ENCODE measurements around the gene TLR1.
"Not testable (repeated sequence)": the region's sequence is repeated elsewhere in the genome, so short reads cannot be mapped to it uniquely, and the experiment has no call there.

TLR1 gene

GRCh38 chr4:38804654-38805295 is at the start of gene TLR1:
Gene TLR1, minus strand, starts transcription at chr4:38804791. Its CDS starts 5,960 bp downstream, at chr4:38798831.
- no peak for DNase-seq

GRCh38 chr4:38846015-38846414 is 41.4 kb upstream of the TLR1 start:
- DNase-seq, result no peak

GRCh38 chr4:38842994-38843393 is 38.4 kb upstream of the TLR1 start:
- DNase-seq, result no peak

GRCh38 chr4:38837849-38838248 is 33.3 kb upstream of the TLR1 start:
- DNase-seq, result no peak

- no peak for DNase-seq
Measured at GRCh38 chr4:38837334-38837733, 32.7 kb upstream of the TLR1 start.

GRCh38 chr4:38834570-38834969 is 30.0 kb upstream of the TLR1 start:
- no peak for DNase-seq

- no peak for DNase-seq
Measured at GRCh38 chr4:38832624-38833528, 28.3 kb upstream of the TLR1 start.

- no peak for DNase-seq
Measured at GRCh38 chr4:38832206-38832605, 27.6 kb upstream of the TLR1 start.

GRCh38 chr4:38831653-38832052 is 27.1 kb upstream of the TLR1 start:
- no peak for DNase-seq

GRCh38 chr4:38829237-38829636 is 24.6 kb upstream of the TLR1 start:
- DNase-seq, result no peak

GRCh38 chr4:38823766-38824165 is 19.2 kb upstream of the TLR1 start:
- no peak for DNase-seq

- DNase-seq, result no peak
Measured at GRCh38 chr4:38822748-38823303, 18.2 kb upstream of the TLR1 start.

GRCh38 chr4:38821739-38822138 is 17.1 kb upstream of the TLR1 start:
- no peak for DNase-seq

- DNase-seq, result no peak
Measured at GRCh38 chr4:38820329-38821061, 15.9 kb upstream of the TLR1 start.

GRCh38 chr4:38819569-38819968 is 15.0 kb upstream of the TLR1 start:
- DNase-seq, result no peak

- DNase-seq, result no peak
Measured at GRCh38 chr4:38818441-38818976, 13.9 kb upstream of the TLR1 start.

GRCh38 chr4:38815885-38816782 is 11.5 kb upstream of the TLR1 start:
- DNase-seq, result no peak

GRCh38 chr4:38814386-38814785 is 9.8 kb upstream of the TLR1 start:
- no peak for DNase-seq

- DNase-seq, result no peak
Measured at GRCh38 chr4:38811297-38811696, 6.7 kb upstream of the TLR1 start.

GRCh38 chr4:38807462-38807861 is 2.9 kb upstream of the TLR1 start:
- DNase-seq, result not testable (repeated sequence)

- not testable (repeated sequence) for DNase-seq
Measured at GRCh38 chr4:38806251-38806650, 1.7 kb upstream of the TLR1 start.

Measured in stimulated activated CD4-positive, alpha-beta T cell treated with anti-CD3 and anti-CD28 coated beads, Interleukin-12 subunit alpha, Interleukin-12 subunit beta, amount 100 ng/mL, for 4 hours (primary cell).